HG02981 (cell line): Measurements from ENCODE around the gene ZNF107.

Experiments used
- ATAC-seq: cut with Tn5 transposase; IDR thresholded peaks from one replicate; pipeline ENCODE4 v1.9.1; 2021; ENCODE audit warnings: mild to moderate bottlenecking, moderate library complexity; ENCODE audit not compliant: unreplicated experiment

The ZNF107 gene

GRCh38 chr7:64665980-64666662 is at the start of gene ZNF107:
Gene ZNF107, plus strand, starts transcription at chr7:64666133. Its CDS starts 150 bp downstream, at chr7:64666283.
- peak; percentile 98 for ATAC-seq

GRCh38 chr7:64618785-64619456 is 47.0 kb upstream of the ZNF107 start:
- ATAC-seq = no peak

- ATAC-seq = no peak
Observed at GRCh38 chr7:64619705-64620104, 46.2 kb upstream of the ZNF107 start.

GRCh38 chr7:64621656-64622055 is 44.3 kb upstream of the ZNF107 start:
- no peak for ATAC-seq

- peak; percentile 77 for ATAC-seq
Observed at GRCh38 chr7:64625114-64626082, 40.5 kb upstream of the ZNF107 start.

- ATAC-seq = peak; percentile 35
Observed at GRCh38 chr7:64626083-64626469, 39.9 kb upstream of the ZNF107 start.

- no peak for ATAC-seq
Observed at GRCh38 chr7:64626557-64626956, 39.4 kb upstream of the ZNF107 start.

GRCh38 chr7:64628192-64628591 is 37.7 kb upstream of the ZNF107 start:
- no peak for ATAC-seq

- ATAC-seq = no peak
Observed at GRCh38 chr7:64628721-64629120, 37.2 kb upstream of the ZNF107 start.

GRCh38 chr7:64630496-64630895 is 35.4 kb upstream of the ZNF107 start:
- ATAC-seq = no peak

- ATAC-seq = no peak
Observed at GRCh38 chr7:64632029-64632428, 33.9 kb upstream of the ZNF107 start.

GRCh38 chr7:64633401-64633800 is 32.5 kb upstream of the ZNF107 start:
- ATAC-seq = no peak

- no peak for ATAC-seq
Observed at GRCh38 chr7:64634406-64635062, 31.4 kb upstream of the ZNF107 start.

- no peak for ATAC-seq
Observed at GRCh38 chr7:64636386-64636785, 29.5 kb upstream of the ZNF107 start.

GRCh38 chr7:64637521-64638445 is 28.1 kb upstream of the ZNF107 start:
- no peak for ATAC-seq

GRCh38 chr7:64638822-64639221 is 27.1 kb upstream of the ZNF107 start:
- ATAC-seq = no peak

GRCh38 chr7:64639267-64640001 is 26.5 kb upstream of the ZNF107 start:
- ATAC-seq = no peak

GRCh38 chr7:64640504-64640903 is 25.4 kb upstream of the ZNF107 start:
- ATAC-seq = no peak

- no peak for ATAC-seq
Observed at GRCh38 chr7:64642046-64642445, 23.9 kb upstream of the ZNF107 start.
